Fibroblast of skin of scalp (primary cell): Measurements from ENCODE around the gene SURF4.
"Not testable (repeated sequence)": the region's sequence is repeated elsewhere in the genome, so short reads cannot be mapped to it uniquely, and the experiment has no call there.

Source experiments
- DNase-seq: peaks from one replicate; pipeline ENCODE4 v3.0.0-alpha.2; 2013

SURF4 gene

GRCh38 chr9:133333011-133333410 lies 42.8 kb downstream of the SURF4 start:
- no peak for DNase-seq

- DNase-seq, result no peak
Observed at GRCh38 chr9:133332381-133332730, 43.5 kb downstream of the SURF4 start.

- no peak for DNase-seq
Observed at GRCh38 chr9:133331641-133332380, 44.0 kb downstream of the SURF4 start.

- DNase-seq, result no peak
Observed at GRCh38 chr9:133331221-133331620, 44.6 kb downstream of the SURF4 start.

GRCh38 chr9:133329306-133330156 lies 46.3 kb downstream of the SURF4 start:
- DNase-seq, result not testable (repeated sequence)

- DNase-seq, result no peak
Observed at GRCh38 chr9:133327834-133328484, 47.9 kb downstream of the SURF4 start.

- not testable (repeated sequence) for DNase-seq
Observed at GRCh38 chr9:133327021-133327420, 48.8 kb downstream of the SURF4 start.

GRCh38 chr9:133323991-133324703 lies 51.7 kb downstream of the SURF4 start:
- DNase-seq, result no peak

GRCh38 chr9:133323211-133323610 lies 52.6 kb downstream of the SURF4 start:
- no peak for DNase-seq

GRCh38 chr9:133322701-133323100 lies 53.2 kb downstream of the SURF4 start:
- no peak for DNase-seq

- DNase-seq, result no peak
Observed at GRCh38 chr9:133321411-133321935, 54.4 kb downstream of the SURF4 start.

- no peak for DNase-seq
Observed at GRCh38 chr9:133320421-133320881, 55.4 kb downstream of the SURF4 start.

GRCh38 chr9:133317551-133317950 lies 58.3 kb downstream of the SURF4 start:
- DNase-seq, result not testable (repeated sequence)

- no peak for DNase-seq
Observed at GRCh38 chr9:133315997-133316396, 59.9 kb downstream of the SURF4 start.
